ENCODE data around the gene ARHGAP15.

DNA sequence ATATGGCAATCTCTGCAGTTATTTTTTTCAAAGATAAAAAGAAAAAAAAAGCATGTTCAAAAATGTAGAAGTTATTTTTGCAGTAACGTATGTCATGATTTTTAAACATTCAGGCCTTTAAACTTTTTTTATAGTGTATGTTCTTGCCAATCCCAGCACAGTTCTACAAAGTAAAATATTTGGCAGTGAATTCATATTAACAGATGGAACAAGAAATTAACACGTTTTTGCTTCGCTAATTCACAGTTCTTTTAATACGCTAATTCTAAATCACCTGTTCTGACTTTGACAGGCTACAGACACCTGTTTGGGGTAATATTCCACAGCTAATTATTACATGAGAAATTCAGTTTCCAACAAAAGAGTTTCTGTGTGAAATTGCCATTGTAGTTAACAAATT lies 183.2 kb downstream of the ARHGAP15 start:
- TF ChIP-seq REST (IDR thresholded peaks at IDR 0.05; ENCODE audit: unreplicated experiment): no peak
- TF ChIP-seq, protein P1, sequence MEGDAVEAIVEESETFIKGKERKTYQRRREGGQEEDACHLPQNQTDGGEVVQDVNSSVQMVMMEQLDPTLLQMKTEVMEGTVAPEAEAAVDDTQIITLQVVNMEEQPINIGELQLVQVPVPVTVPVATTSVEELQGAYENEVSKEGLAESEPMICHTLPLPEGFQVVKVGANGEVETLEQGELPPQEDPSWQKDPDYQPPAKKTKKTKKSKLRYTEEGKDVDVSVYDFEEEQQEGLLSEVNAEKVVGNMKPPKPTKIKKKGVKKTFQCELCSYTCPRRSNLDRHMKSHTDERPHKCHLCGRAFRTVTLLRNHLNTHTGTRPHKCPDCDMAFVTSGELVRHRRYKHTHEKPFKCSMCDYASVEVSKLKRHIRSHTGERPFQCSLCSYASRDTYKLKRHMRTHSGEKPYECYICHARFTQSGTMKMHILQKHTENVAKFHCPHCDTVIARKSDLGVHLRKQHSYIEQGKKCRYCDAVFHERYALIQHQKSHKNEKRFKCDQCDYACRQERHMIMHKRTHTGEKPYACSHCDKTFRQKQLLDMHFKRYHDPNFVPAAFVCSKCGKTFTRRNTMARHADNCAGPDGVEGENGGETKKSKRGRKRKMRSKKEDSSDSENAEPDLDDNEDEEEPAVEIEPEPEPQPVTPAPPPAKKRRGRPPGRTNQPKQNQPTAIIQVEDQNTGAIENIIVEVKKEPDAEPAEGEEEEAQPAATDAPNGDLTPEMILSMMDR (conservative IDR thresholded peaks at IDR 0.05; ENCODE audit: low read depth in 2 of 2): no peak
- no peak for TF ChIP-seq EZH2phosphoT487 (IDR thresholded peaks at IDR 0.05; ENCODE audit: unreplicated experiment)
- TF ChIP-seq EZH2 (IDR thresholded peaks at IDR 0.05; ENCODE audit: low read depth, unreplicated experiment): no peak
- no peak for TF ChIP-seq CREB1 (CRISPR knock-in tag; IDR thresholded peaks at IDR 0.05; ENCODE audit: low read depth)
- TF ChIP-seq JUNB (IDR thresholded peaks at IDR 0.05; ENCODE audit: unreplicated experiment): no peak
- no peak for TF ChIP-seq NANOG (IDR thresholded peaks at IDR 0.05; ENCODE audit: borderline replicate concordance)
- no peak for TF ChIP-seq POLR2AphosphoS5 (IDR thresholded peaks at IDR 0.05; ENCODE audit: low read depth)
- TF ChIP-seq, protein P2, sequence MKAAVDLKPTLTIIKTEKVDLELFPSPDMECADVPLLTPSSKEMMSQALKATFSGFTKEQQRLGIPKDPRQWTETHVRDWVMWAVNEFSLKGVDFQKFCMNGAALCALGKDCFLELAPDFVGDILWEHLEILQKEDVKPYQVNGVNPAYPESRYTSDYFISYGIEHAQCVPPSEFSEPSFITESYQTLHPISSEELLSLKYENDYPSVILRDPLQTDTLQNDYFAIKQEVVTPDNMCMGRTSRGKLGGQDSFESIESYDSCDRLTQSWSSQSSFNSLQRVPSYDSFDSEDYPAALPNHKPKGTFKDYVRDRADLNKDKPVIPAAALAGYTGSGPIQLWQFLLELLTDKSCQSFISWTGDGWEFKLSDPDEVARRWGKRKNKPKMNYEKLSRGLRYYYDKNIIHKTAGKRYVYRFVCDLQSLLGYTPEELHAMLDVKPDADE (IDR thresholded peaks at IDR 0.05): no peak
- no peak for TF ChIP-seq ZNF114 (CRISPR knock-in tag; IDR thresholded peaks at IDR 0.05)
- no peak for TF ChIP-seq STAT1 (IDR thresholded peaks at IDR 0.05; ENCODE audit: unreplicated experiment)
- no peak for TF ChIP-seq ZNF331 (CRISPR knock-in tag; IDR thresholded peaks at IDR 0.05; ENCODE audit: low read depth)
- TF ChIP-seq, protein P3, sequence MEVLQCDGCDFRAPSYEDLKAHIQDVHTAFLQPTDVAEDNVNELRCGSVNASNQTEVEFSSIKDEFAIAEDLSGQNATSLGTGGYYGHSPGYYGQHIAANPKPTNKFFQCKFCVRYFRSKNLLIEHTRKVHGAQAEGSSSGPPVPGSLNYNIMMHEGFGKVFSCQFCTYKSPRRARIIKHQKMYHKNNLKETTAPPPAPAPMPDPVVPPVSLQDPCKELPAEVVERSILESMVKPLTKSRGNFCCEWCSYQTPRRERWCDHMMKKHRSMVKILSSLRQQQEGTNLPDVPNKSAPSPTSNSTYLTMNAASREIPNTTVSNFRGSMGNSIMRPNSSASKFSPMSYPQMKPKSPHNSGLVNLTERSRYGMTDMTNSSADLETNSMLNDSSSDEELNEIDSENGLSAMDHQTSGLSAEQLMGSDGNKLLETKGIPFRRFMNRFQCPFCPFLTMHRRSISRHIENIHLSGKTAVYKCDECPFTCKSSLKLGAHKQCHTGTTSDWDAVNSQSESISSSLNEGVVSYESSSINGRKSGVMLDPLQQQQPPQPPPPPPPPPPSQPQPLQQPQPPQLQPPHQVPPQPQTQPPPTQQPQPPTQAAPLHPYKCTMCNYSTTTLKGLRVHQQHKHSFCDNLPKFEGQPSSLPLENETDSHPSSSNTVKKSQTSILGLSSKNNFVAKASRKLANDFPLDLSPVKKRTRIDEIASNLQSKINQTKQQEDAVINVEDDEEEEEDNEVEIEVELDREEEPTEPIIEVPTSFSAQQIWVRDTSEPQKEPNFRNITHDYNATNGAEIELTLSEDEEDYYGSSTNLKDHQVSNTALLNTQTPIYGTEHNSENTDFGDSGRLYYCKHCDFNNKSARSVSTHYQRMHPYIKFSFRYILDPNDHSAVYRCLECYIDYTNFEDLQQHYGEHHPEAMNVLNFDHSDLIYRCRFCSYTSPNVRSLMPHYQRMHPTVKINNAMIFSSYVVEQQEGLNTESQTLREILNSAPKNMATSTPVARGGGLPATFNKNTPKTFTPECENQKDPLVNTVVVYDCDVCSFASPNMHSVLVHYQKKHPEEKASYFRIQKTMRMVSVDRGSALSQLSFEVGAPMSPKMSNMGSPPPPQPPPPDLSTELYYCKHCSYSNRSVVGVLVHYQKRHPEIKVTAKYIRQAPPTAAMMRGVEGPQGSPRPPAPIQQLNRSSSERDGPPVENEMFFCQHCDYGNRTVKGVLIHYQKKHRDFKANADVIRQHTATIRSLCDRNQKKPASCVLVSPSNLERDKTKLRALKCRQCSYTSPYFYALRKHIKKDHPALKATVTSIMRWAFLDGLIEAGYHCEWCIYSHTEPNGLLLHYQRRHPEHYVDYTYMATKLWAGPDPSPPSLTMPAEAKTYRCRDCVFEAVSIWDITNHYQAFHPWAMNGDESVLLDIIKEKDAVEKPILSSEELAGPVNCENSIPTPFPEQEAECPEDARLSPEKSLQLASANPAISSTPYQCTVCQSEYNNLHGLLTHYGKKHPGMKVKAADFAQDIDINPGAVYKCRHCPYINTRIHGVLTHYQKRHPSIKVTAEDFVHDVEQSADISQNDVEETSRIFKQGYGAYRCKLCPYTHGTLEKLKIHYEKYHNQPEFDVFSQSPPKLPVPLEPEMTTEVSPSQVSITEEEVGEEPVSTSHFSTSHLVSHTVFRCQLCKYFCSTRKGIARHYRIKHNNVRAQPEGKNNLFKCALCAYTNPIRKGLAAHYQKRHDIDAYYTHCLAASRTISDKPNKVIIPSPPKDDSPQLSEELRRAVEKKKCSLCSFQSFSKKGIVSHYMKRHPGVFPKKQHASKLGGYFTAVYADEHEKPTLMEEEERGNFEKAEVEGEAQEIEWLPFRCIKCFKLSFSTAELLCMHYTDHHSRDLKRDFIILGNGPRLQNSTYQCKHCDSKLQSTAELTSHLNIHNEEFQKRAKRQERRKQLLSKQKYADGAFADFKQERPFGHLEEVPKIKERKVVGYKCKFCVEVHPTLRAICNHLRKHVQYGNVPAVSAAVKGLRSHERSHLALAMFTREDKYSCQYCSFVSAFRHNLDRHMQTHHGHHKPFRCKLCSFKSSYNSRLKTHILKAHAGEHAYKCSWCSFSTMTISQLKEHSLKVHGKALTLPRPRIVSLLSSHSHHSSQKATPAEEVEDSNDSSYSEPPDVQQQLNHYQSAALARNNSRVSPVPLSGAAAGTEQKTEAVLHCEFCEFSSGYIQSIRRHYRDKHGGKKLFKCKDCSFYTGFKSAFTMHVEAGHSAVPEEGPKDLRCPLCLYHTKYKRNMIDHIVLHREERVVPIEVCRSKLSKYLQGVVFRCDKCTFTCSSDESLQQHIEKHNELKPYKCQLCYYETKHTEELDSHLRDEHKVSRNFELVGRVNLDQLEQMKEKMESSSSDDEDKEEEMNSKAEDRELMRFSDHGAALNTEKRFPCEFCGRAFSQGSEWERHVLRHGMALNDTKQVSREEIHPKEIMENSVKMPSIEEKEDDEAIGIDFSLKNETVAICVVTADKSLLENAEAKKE (CRISPR knock-in tag; IDR thresholded peaks at IDR 0.05): no peak

Measured in GM23338 (cell line).